Caki2 (cell line): ENCODE results near the gene ITLN2. TPM values are rescaled to one million over a fixed set of nuclear protein-coding genes. Genes with fewer than 3 reads are reported as not detected.
A peak's percentile ranks its signal among the peaks of the same experiment; 100 is the strongest.
"Not testable (repeated sequence)": the region's sequence is repeated elsewhere in the genome, so short reads cannot be mapped to it uniquely, and the experiment has no call there.

Experiments
- DNase-seq: peaks from one replicate; pipeline ENCODE4 v3.0.0-alpha.2; 2015; ENCODE audit warnings: low read depth
- in situ Hi-C: cut with HindIII; loops from 2 replicates; pipeline ENCODE4 v1.10.0; 2016; ENCODE audit warnings: low sequenced_read_pairs, low pct_unique_long_range_greater_than_20kb, mixed read lengths
- total RNA-seq: library from RNA; depleted of rRNA; stranded (reverse); fragments of >200 nt; shearing (Covaris generic); gene quantifications from 2 replicates; pipeline ENCODE4 v1.2.3, GENCODE V29; 2014; ENCODE audit warnings: low replicate concordance; rRNA removed

ITLN2 gene
- total RNA-seq, result not detected in 2 replicates

DNA sequence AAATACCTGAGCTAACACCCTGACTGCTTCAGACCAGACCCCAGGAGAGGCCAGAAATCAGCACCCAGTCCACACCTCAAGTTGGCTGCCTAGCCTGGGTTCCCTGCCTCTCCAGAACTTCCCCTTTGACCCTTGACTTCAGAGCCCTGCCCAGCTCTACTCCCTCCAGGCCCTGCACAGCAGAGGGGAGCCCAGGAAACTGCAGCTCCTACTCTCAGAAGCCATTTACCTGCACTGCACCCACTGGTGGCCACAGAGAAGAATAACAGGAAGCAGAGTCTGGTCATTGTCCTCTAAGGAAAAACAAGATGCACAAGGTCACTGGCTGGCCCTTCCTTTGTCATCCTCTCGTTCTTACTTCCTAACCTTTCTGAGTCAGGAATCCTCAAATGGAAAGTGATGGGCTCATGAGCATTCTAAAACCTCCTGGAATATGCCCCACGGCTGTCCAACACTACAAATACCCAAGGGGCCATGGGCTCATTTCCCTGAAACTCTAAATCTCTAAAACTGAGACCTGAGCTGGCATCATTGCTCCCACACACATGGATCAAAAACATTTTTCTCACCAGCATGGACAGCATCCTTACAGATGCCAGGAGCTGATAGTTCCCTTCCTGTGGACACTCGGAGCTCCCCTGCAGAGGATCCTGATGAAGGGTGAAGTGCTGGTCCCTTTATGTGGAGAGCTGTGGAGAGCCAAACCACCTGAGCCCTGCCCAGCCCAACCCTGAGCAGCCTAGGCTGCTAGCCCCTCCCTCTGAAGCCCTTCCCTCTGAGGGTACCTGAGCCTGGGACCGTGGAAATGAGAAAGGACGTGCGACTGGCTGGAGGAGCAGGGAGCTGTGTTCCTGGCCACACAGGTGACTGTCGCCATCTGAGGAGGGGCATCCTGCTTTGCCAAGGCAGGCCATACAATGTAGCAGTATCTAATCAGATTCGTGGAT, at the start of gene ITLN2:
ITLN2 (minus strand) TSS at position 652 of the 947 bp plus-strand sequence; CDS start at position 584, 68 bp downstream.
- DNase-seq, result no peak
- in situ Hi-C loops, result no loop called here

DNA sequence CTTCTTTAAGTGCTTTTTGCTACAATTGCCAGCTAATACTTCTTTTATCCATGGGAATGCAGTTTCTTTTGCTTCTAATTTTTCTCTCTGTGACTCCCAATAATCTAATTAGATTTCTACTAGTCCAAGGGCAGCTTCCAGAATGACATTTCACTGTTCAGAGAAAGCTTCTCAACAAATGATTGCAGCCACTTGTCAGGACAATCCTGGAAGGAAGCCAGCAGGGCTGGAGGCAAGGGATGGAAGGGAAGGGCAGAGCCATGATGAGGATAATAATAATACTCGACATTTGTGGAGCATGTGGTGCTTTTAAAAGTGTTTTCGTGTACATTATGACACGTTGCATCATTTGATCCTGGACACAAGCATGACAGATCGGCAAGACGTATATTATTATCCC, 46.9 kb upstream of the ITLN2 start:
- DNase-seq, result no peak
- in situ Hi-C loops, result no loop called here

DNA sequence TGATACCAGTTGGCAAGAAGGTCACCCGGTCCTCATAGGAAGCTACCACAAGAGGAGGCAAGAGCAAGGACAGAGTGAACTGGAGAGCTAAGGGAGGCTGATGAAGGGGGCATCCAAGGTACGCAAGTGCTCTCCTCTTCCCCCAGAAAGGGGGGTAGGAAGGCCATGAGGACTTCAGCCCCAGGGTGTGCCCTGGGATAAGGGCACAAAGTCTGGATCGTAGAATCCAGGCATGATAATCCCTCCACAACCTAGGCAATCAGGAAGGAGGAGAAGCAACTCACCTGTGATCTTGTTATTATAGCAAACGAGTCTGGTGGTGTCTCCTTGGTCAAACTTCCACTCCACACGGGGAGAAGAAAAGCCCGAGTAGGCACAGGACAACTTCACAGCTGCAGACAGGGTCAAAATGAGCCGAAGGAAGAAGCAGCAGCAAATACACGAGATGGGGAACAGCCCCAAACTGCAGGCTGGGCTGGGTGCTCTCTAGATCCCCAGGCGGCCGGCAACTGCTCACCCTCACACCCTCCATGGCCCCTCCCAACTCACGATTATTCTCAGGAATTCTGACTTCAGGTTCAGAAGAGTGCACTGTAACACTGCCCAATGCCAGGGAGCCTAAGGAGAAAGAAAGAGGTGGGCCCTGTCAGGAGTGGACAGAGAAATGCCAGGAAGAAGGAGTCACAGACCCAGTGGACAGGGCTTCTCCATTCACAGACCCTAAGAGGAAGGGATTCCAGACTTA, 46.3 kb upstream of the ITLN2 start:
- in situ Hi-C loops, result no loop called here
- DNase-seq, result no peak

DNA sequence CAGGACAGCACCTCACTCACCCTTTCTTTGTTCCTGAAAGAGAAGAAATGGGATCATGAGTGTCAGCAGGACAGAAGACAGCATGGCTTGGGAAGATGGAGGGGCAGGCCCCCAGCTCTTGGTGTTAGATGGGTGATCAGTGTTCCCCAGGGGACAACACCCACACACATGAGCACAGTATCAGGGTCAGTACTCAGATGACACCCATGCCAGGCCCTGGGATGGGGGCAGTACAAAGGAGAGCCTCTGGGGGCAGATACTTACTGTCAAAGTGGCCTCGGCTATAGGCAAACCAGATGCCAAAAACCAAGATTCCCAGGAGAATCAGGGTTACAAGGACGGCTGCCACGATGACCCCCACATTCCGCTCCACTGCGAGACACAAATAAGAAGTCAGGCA, 44.8 kb upstream of the ITLN2 start:
- in situ Hi-C loops, result no loop called here
- DNase-seq, result no peak

DNA sequence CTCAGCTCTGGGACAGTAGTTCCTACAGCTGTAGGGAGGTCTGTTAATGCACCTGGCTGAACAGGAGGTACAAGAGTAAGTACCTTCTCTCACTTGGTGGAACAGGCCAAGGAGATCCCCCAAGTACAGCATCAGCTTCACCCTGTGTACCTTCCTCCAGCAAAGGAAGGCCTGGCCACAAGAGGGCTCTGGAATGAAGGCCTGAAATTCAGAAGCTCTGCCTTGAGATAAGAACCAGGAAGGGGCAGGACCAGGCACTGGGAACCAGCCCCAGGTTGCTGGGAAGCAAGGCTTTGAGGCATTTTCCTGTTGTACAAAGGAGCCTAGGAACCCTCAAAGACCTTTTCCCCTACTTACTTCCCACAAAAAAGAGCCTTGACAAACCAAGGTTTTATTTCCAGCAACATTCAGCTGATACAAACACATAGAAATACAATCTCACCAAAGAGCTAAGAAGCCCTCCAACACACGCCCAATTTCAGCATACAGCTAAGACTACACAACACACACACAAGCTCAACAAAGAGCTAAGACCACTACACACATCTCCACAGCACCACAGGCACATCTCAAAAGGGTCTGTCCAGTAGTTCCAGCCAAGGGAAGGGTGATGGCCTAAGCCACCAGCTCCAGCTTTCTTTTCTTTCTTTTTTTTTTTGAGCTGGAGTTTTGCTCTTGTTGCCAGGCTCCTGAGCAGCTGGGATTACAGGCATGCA, 42.9 kb upstream of the ITLN2 start:
- DNase-seq, result peak; percentile 35
- in situ Hi-C loops, result no loop called here

DNA sequence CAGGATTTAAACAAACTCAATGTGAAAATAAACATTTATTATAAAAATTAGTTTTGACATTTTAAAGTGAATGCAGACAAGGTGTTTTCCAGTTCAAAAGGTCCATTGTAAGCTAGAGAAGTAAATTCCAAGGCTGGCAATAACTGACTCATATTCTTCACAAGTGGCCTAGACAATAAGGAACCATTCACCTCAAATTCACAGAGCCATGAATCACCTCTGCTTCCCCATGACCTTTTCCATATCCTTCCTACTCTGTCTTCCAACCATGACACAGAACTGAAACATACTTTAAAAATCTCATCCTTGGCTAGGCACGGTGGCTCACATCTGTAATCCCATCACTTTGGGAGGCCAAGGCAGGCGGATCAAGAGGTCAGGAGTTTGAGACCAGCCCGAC, 41.6 kb upstream of the ITLN2 start:
- in situ Hi-C loops, result no loop called here
- DNase-seq, result peak; percentile 75

DNA sequence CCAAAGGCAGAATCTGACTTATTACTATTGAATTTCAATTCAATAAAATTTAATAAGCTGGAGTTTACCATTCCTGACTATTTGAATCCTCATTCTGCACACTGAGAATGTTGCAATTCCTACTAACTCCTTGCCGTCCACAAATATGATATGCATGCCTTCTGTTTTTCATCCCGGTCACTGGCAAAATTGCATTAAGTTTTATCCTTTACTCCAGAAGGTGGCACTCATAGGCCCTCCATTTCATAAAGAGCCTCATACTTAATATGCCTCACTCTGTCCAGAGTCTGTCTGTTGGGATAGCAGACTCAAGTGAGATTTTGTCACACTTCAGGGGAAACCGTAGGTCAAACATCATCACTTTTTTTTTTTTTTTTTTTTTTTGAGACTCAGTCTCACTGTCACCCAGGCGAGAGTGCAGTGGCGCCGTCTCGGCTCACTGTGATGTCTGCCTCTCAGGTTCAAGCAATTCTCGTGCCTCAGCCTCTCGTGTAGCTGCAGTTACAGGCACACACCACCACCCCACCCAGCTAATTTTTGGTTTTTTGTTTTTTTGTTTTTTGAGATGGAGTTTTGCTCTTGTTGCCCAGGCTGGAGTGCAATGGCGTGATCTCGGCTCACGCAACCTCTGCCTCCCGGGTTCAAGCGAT, 39.1 kb upstream of the ITLN2 start:
- in situ Hi-C loops, result no loop called here

DNA sequence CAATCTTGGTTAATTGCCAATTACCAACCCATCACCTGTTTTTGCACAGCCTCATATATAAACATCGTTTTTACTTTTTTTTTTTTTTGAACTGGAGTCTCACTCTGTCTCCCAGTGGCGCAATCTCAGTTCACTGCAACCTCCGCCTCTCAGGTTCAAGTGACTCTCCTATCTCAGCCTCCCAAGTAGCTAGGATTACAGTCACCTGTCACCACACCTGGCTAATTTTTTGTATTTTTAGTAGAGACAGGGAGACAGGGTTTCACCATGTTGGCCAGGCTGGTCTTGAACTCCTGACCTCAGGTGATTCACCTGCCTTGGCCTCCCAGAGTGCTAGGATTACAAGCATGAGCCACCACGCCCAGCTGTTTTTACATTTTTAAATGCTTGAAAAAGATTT, 37.4 kb upstream of the ITLN2 start:
- in situ Hi-C loops, DNase-seq: not testable (repeated sequence)

More for the DNA sequence above, 39.1 kb upstream of the ITLN2 start:
- DNase-seq, result peak; percentile 31

DNA sequence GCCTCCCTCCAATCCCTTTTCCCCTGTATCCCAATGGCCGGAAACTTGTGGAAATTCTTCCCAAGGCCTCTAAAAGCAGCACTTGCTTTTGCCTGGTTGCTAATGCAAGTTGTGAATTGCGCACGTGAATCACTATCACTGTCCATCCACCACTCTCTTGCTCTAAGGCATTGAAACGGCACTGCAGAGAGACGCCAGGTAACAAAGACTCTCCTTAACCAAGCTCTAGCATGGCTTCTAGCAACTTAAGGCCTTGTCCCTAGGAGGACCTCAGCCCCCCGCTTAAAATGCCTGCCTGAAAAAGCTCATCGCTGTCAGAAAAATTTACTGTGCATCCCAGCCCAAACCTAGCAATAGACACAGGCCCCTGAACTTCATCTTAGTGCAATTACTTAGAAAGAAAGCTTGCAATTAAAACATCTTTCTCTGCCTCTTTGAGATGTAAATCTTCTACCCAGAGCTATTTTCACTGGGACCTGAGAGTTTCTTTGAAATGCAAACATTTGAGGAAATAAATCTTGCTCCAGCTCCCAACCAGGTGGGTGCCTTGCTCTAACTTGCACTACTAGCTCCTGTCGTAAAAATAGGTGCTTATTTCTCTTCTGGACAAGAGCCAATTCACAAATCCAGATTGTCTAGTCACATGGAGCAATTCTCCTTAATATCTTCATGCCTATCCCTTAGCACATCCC, 32.9 kb upstream of the ITLN2 start:
- no peak for DNase-seq
- in situ Hi-C loops, result no loop called here

DNA sequence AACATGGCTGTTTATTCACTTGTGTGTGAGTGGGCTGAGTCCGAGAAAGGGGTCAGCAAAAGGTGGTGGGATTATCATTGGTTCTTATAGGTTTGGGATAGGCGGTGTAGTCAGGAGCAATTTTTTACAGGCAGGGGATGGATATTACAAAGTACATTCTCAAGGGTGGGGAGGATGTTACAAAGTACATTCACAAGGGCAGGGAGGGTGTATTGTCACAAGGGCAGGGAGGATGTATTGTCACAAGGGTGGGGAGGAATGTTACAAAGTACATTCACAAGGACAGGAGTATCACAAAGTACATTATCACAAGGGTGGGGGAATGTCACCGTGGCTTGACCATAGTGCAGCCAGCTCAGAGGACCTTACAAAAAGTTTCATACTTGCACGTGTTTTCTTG, 31.1 kb upstream of the ITLN2 start:
- DNase-seq, result no peak
- in situ Hi-C loops, result no loop called here

DNA sequence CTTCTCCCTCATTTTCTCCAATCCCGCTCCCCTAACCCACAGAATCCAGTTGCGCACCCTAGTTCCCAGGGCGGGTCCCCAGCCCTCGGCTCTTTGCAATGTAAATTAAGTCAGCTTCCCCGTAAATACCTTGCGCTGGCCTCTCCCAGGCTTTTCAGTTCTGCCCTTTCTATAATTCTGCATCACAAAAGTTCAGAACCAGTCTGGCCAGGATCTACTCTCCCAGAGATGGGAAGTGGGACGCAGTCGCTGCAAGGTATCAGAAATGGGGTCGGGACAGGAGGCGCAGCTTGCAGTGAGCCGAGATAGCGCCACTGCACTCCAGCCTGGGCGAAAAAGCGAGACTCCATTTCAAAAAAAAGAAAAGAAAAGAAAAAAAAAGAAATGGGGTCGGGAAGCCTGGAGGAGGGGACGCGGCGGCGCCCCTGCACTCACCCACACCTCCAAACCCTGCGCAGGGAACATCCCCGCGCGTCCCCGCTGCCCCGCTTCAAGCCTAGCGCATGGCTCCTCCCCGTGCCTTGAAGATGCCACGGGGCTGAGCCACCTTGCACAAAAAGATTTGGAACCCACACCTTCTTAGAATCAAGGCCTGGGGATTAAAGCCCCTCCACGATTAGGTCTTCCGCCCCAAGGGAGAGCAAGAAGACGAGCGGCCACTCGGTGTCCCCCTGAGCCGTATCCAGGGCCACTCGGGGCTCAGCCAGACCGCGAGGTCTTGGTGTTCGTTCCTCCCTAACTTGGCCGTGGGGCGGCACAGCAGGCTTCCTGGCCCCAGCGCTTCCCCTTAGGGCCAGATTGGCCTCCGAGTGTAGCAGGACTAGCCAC, 27.2 kb upstream of the ITLN2 start:
- in situ Hi-C loops, result no loop called here
- no peak for DNase-seq

DNA sequence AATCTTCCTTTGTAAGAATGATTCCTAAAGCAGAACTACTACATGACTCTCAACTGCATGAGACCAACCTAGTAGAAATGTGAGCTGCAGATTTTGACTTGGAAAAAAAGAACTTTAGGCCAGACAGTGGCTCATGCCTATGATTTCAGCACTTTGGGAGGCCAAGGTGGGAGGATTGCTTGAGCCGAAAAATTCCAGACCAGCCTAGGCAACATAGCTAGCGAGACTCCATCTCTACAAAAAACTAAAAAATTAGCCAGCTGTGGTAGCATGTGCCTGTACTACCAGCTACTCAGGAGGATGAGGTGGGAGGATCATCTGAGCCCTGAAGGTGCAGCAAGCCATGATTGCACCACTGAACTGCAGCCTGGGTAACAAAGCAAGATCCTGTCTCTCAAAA, 24.7 kb upstream of the ITLN2 start:
- in situ Hi-C loops, result no loop called here
- no peak for DNase-seq

DNA sequence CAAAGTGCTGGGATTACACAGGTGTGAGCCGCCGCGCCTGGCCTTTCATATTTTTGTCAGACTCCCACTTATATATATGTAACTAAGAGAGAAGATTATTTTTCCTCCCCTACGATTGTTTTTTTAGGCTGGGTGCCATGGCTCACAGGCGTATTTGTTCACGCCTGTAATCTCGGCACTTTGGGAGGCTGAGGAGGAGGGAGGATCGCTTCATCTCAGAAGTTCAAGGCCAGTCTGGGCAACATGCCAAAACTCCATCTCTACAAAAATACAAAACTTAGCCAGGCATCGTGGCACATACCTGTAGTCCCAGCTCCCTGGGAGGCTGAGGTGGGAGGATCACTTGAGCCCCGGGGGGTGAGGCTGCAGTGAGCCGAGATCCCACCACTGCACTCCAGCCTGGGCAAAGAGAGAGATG, 23.9 kb upstream of the ITLN2 start:
- in situ Hi-C loops, result no loop called here
- no peak for DNase-seq

DNA sequence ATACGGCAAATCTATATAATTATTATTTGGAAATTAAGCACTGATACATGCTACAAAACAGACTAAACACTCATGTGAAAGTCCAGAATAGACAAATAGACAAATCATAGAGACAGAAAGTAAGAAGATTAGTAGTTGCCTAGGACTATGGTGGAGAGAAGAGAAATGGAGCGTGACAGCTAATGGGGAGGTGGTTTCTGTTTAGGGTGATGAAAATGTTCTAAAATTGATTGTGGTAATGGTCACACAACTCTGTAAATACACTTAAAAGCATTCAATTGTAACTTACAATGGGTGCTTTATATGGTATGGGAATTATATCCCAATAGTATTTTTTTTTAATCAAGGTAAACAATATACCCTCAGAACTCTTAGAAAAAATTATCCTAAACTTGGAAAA, 20.4 kb upstream of the ITLN2 start:
- DNase-seq, result no peak
- in situ Hi-C loops, result no loop called here

DNA sequence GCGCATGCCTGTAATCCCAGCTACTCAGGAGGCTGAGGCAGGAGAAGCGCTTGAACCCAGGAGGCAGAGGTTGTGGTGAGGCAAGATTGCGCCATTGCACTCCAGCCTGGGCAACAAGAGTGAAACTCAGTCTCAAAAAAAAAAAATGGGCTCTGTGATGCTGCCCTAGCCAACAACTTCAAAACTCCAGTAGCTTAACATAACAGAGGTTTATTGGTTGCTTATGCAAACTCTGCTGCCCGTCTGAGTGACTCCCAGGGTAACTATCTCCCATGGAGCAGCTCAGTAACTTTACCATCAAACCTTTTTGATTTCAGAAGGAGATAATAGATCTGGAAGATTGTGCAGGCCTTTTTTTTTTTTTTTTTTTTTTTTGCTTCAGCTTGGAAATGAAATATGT, 18.9 kb upstream of the ITLN2 start:
- in situ Hi-C loops, result no loop called here
- DNase-seq, result no peak

DNA sequence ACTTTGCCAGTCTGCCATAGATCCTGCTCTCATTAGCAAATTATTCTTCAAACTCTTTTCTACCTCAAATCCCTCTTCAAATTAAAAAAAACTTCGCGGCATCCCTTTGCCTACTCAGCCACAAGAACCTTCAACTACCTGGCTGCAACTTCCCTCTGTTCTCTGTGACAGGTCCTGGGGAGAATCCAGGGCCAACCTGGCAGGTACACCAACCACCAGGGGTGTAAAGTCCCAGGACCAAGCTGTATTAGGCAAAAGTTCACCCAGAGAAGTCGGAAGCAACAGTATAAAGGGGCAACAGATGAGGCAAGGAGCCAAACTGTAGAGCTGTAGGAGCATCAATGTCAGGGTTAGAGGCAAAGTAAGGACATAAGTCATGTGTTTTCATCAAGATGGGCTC, 18.3 kb upstream of the ITLN2 start:
- in situ Hi-C loops, result no loop called here
- no peak for DNase-seq

DNA sequence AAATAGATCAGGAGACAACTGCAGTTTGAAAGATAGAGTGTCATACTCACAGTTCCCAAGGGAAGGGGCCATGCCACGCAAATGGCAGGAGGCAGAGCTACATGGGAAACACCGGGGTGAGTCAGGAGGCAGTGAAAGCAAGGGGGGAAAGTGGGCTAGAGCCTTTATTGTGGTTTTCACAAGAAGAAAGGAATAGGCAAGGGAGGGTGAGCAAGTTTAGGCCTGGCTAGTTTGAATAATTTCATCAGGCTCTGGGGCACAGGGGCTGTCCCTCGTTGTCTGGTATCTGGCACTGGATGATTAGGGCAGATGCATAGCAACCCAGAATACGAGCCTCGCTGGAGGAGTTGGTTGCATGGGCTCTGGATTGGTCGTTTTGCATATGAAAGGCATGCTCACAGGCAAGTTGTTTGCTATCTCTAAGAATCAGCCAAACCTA, 17.0 kb upstream of the ITLN2 start:
- in situ Hi-C loops, result no loop called here
- no peak for DNase-seq
